HAP-1 (cell line): ENCODE data around the gene THRAP3.

ENCODE experiments used
- DNase-seq, 2 experiments: peaks; one replicate each; pipeline ENCODE4 v3.0.0-alpha.2; 2016 to 2020; ENCODE audit warnings: low spot score in 2 of 2
- H3K27me3 ChIP-seq: fragments of 250-450 bp; sonication (Bioruptor Pico); 2 replicates; pipeline ENCODE4 v1.5.1; 2020; ENCODE audit warnings: low read depth, mild to moderate bottlenecking, moderate library complexity
- H3K36me3 ChIP-seq: fragments of 250-450 bp; sonication (Bioruptor Pico); replicated peaks from 2 replicates; pipeline ENCODE4 v1.5.1; 2020; ENCODE audit warnings: mild to moderate bottlenecking
- H3K4me1 ChIP-seq: fragments of 250-450 bp; sonication (Bioruptor Pico); 2 replicates; pipeline ENCODE4 v1.5.1; 2020; ENCODE audit warnings: mild to moderate bottlenecking
- H3K4me3 ChIP-seq: fragments of 250-450 bp; sonication (Bioruptor Pico); 2 replicates; pipeline ENCODE4 v1.5.1; 2020; ENCODE audit warnings: mild to moderate bottlenecking, moderate library complexity
- H3K9me3 ChIP-seq: fragments of 250-450 bp; sonication (Bioruptor Pico); 2 replicates; pipeline ENCODE4 v1.5.1; 2020; ENCODE audit warnings: mild to moderate bottlenecking, moderate library complexity
- in situ Hi-C: fragments of 300-500 bp; cut with MboI; formaldehyde crosslinking; loops from 3 replicates; pipeline ENCODE4 v1.14.3; 2020; ENCODE audit warnings: low sequenced_read_pairs, inconsistent platforms, mixed read lengths

THRAP3 gene

GRCh38 chr1:36343651-36344394 is 119.6 kb downstream of the THRAP3 start:
- no peak for DNase-seq
- Histone ChIP-seq H3K4me3 (no peak overlapping the region), H3K36me3 (peaks cover 21% of the 10 kb centered on the region), H3K4me1 (no peaks in the 10 kb centered on the region), H3K27me3 (no peaks in the 10 kb centered on the region), H3K9me3 (no peaks in the 10 kb centered on the region)
- in situ Hi-C loops: no loop called here

- no peaks in the 10 kb centered on the region for H3K27me3 ChIP-seq
- peaks cover 22% of the 10 kb centered on the region for H3K36me3 ChIP-seq
- H3K4me1 ChIP-seq: no peaks in the 10 kb centered on the region
- no peaks in the 10 kb centered on the region for H3K9me3 ChIP-seq
- DNase-seq: no peak
- no peak overlapping the region for H3K4me3 ChIP-seq
- in situ Hi-C loops: no loop called here
Measured at GRCh38 chr1:36344395-36344680, 120.1 kb downstream of the THRAP3 start.

GRCh38 chr1:36345353-36345752 is 121.1 kb downstream of the THRAP3 start:
- no peaks in the 10 kb centered on the region for H3K4me1 ChIP-seq
- H3K36me3 ChIP-seq: peaks cover 22% of the 10 kb centered on the region
- H3K4me3 ChIP-seq: no peak overlapping the region
- DNase-seq: no peak
- no peaks in the 10 kb centered on the region for H3K9me3 ChIP-seq
- in situ Hi-C loops: no loop called here
- H3K27me3 ChIP-seq: no peaks in the 10 kb centered on the region

GRCh38 chr1:36346741-36347370 is 122.6 kb downstream of the THRAP3 start:
- in situ Hi-C loops: no loop called here
- Histone ChIP-seq H3K4me3 (no peak overlapping the region), H3K9me3 (no peaks in the 10 kb centered on the region), H3K36me3 (peaks cover 22% of the 10 kb centered on the region), H3K27me3 (no peaks in the 10 kb centered on the region), H3K4me1 (no peaks in the 10 kb centered on the region)
- no peak for DNase-seq

GRCh38 chr1:36349241-36349671 is 125.0 kb downstream of the THRAP3 start:
- H3K4me1 ChIP-seq: no peaks in the 10 kb centered on the region
- H3K27me3 ChIP-seq: no peaks in the 10 kb centered on the region
- in situ Hi-C loops: no loop called here
- H3K36me3 ChIP-seq: peaks cover 34% of the 10 kb centered on the region
- H3K9me3 ChIP-seq: no peaks in the 10 kb centered on the region
- DNase-seq: no peak
- no peak overlapping the region for H3K4me3 ChIP-seq

- in situ Hi-C loops: no loop called here
- peaks cover 36% of the 10 kb centered on the region for H3K36me3 ChIP-seq
- no peaks in the 10 kb centered on the region for H3K9me3 ChIP-seq
- no peaks in the 10 kb centered on the region for H3K27me3 ChIP-seq
- no peak for DNase-seq
- H3K4me1 ChIP-seq: no peaks in the 10 kb centered on the region
- H3K4me3 ChIP-seq: no peak overlapping the region
Measured at GRCh38 chr1:36349839-36350238, 125.6 kb downstream of the THRAP3 start.

GRCh38 chr1:36350659-36351226 is 126.5 kb downstream of the THRAP3 start:
- Histone ChIP-seq H3K27me3 (no peaks in the 10 kb centered on the region), H3K36me3 (peaks cover 30% of the 10 kb centered on the region), H3K4me3 (no peak overlapping the region), H3K4me1 (no peaks in the 10 kb centered on the region), H3K9me3 (no peaks in the 10 kb centered on the region)
- in situ Hi-C loops: no loop called here
- no peak for DNase-seq

- Histone ChIP-seq H3K4me3 (no peak overlapping the region), H3K9me3 (no peaks in the 10 kb centered on the region), H3K4me1 (no peaks in the 10 kb centered on the region), H3K27me3 (no peaks in the 10 kb centered on the region), H3K36me3 (peaks cover 29% of the 10 kb centered on the region)
- no peak for DNase-seq
- in situ Hi-C loops: no loop called here
Measured at GRCh38 chr1:36351227-36351977, 127.2 kb downstream of the THRAP3 start.

- in situ Hi-C loops: no loop called here
- Histone ChIP-seq H3K27me3 (no peaks in the 10 kb centered on the region), H3K36me3 (peaks cover 25% of the 10 kb centered on the region)
Measured at GRCh38 chr1:36352125-36352909, 128.1 kb downstream of the THRAP3 start.

GRCh38 chr1:36352910-36353878 is 129.0 kb downstream of the THRAP3 start:
- no peak for DNase-seq
- Histone ChIP-seq H3K4me1 (no peaks in the 10 kb centered on the region), H3K27me3 (no peaks in the 10 kb centered on the region), H3K4me3 (no peak overlapping the region), H3K9me3 (no peaks in the 10 kb centered on the region), H3K36me3 (peaks cover 28% of the 10 kb centered on the region)
- in situ Hi-C loops: no loop called here

More at GRCh38 chr1:36352125-36352909, 128.1 kb downstream of the THRAP3 start:
- no peak for DNase-seq
- Histone ChIP-seq H3K4me1 (no peaks in the 10 kb centered on the region), H3K9me3 (no peaks in the 10 kb centered on the region), H3K4me3 (no peak overlapping the region)

GRCh38 chr1:36354486-36354885 is 130.2 kb downstream of the THRAP3 start:
- in situ Hi-C loops: no loop called here
- no peak for DNase-seq
- no peak overlapping the region for H3K4me3 ChIP-seq
- H3K9me3 ChIP-seq: no peaks in the 10 kb centered on the region
- H3K27me3 ChIP-seq: no peaks in the 10 kb centered on the region
- H3K36me3 ChIP-seq: peaks cover 22% of the 10 kb centered on the region
- H3K4me1 ChIP-seq: no peaks in the 10 kb centered on the region
